ENCODE results near the gene HOXD11.

Gene HOXD11

GRCh38 chr2:176136374-176137251, 29.5 kb downstream of the HOXD11 start:
- H3K4me3 ChIP-seq (ENCODE audit: low read depth in 1 of 2, low read length in 2 of 2): peak overlapping the region; percentile 73 to 86
- H3K27me3 ChIP-seq (ENCODE audit: control insufficient read depth in 1 of 2, insufficient read depth in 2 of 2, low read length in 2 of 2): peaks cover 0 to 14% of the 10 kb centered on the region in 2 donors
- peak overlapping the region; percentile 80 for H3K9ac ChIP-seq (ENCODE audit: low read length)
- no peaks in the 10 kb centered on the region for H3K36me3 ChIP-seq (ENCODE audit: insufficient read depth, low read length)
- no peaks in the 10 kb centered on the region for H3K9me3 ChIP-seq (ENCODE audit: low read length)
- peaks cover 38% of the 10 kb centered on the region for H3K4me1 ChIP-seq (ENCODE audit: insufficient read depth, low read length)
- peak overlapping the region; percentile 96 for H3K27ac ChIP-seq (ENCODE audit: low read depth, low read length)

- H3K36me3 ChIP-seq (ENCODE audit: insufficient read depth, low read length): no peaks in the 10 kb centered on the region
- H3K4me1 ChIP-seq (ENCODE audit: insufficient read depth, low read length): peaks cover 38% of the 10 kb centered on the region
- H3K9me3 ChIP-seq (ENCODE audit: low read length): no peaks in the 10 kb centered on the region
- peak overlapping the region; percentile 80 for H3K9ac ChIP-seq (ENCODE audit: low read length)
- H3K27me3 ChIP-seq (ENCODE audit: control insufficient read depth in 1 of 2, insufficient read depth in 2 of 2, low read length in 2 of 2): peaks cover 0 to 14% of the 10 kb centered on the region in 2 donors
- peak overlapping the region; percentile 73 to 86 for H3K4me3 ChIP-seq (ENCODE audit: low read depth in 1 of 2, low read length in 2 of 2)
- peak overlapping the region; percentile 96 for H3K27ac ChIP-seq (ENCODE audit: low read depth, low read length)
Measured at GRCh38 chr2:176137252-176137580, 30.1 kb downstream of the HOXD11 start.

- H3K27ac ChIP-seq (ENCODE audit: low read depth, low read length): peak overlapping the region; percentile 96
- H3K36me3 ChIP-seq (ENCODE audit: insufficient read depth, low read length): no peaks in the 10 kb centered on the region
Measured at GRCh38 chr2:176137906-176138305, 30.8 kb downstream of the HOXD11 start.

GRCh38 chr2:176138526-176138922, 31.4 kb downstream of the HOXD11 start:
- Histone ChIP-seq H3K27me3 (ENCODE audit: control insufficient read depth in 1 of 2, insufficient read depth in 2 of 2, low read length in 2 of 2) (peaks cover 0 to 14% of the 10 kb centered on the region in 2 donors), H3K9ac (ENCODE audit: low read length) (peak overlapping the region; percentile 80), H3K9me3 (ENCODE audit: low read length) (no peaks in the 10 kb centered on the region), H3K27ac (ENCODE audit: low read depth, low read length) (peak overlapping the region; percentile 77), H3K36me3 (ENCODE audit: insufficient read depth, low read length) (no peaks in the 10 kb centered on the region), H3K4me3 (ENCODE audit: low read depth in 1 of 2, low read length in 2 of 2) (peak overlapping the region in 1 of 2 donors; percentile 73), H3K4me1 (ENCODE audit: insufficient read depth, low read length) (peaks cover 25% of the 10 kb centered on the region)

More at GRCh38 chr2:176137906-176138305, 30.8 kb downstream of the HOXD11 start:
- peak overlapping the region in 1 of 2 donors; percentile 73 for H3K4me3 ChIP-seq (ENCODE audit: low read depth in 1 of 2, low read length in 2 of 2)
- H3K9me3 ChIP-seq (ENCODE audit: low read length): no peaks in the 10 kb centered on the region
- H3K9ac ChIP-seq (ENCODE audit: low read length): peak overlapping the region; percentile 80
- peaks cover 31% of the 10 kb centered on the region for H3K4me1 ChIP-seq (ENCODE audit: insufficient read depth, low read length)
- H3K27me3 ChIP-seq (ENCODE audit: control insufficient read depth in 1 of 2, insufficient read depth in 2 of 2, low read length in 2 of 2): peaks cover 0 to 14% of the 10 kb centered on the region in 2 donors

- Histone ChIP-seq H3K9me3 (ENCODE audit: low read length) (no peaks in the 10 kb centered on the region), H3K9ac (ENCODE audit: low read length) (peak overlapping the region; percentile 80), H3K27ac (ENCODE audit: low read depth, low read length) (peak overlapping the region; percentile 77), H3K4me1 (ENCODE audit: insufficient read depth, low read length) (peaks cover 23% of the 10 kb centered on the region), H3K4me3 (ENCODE audit: low read depth in 1 of 2, low read length in 2 of 2) (peak overlapping the region in 1 of 2 donors; percentile 73), H3K27me3 (ENCODE audit: control insufficient read depth in 1 of 2, insufficient read depth in 2 of 2, low read length in 2 of 2) (peaks cover 0 to 14% of the 10 kb centered on the region in 2 donors), H3K36me3 (ENCODE audit: insufficient read depth, low read length) (no peaks in the 10 kb centered on the region)
Measured at GRCh38 chr2:176138923-176139660, 32.0 kb downstream of the HOXD11 start.

- Histone ChIP-seq H3K36me3 (ENCODE audit: insufficient read depth, low read length) (no peaks in the 10 kb centered on the region), H3K4me3 (ENCODE audit: low read depth in 1 of 2, low read length in 2 of 2) (peak overlapping the region; percentile 58 to 73), H3K9ac (ENCODE audit: low read length) (peak overlapping the region; percentile 80), H3K27ac (ENCODE audit: low read depth, low read length) (peak overlapping the region; percentile 77), H3K27me3 (ENCODE audit: control insufficient read depth in 1 of 2, insufficient read depth in 2 of 2, low read length in 2 of 2) (peaks cover 0 to 14% of the 10 kb centered on the region in 2 donors), H3K9me3 (ENCODE audit: low read length) (no peaks in the 10 kb centered on the region), H3K4me1 (ENCODE audit: insufficient read depth, low read length) (peaks cover 20% of the 10 kb centered on the region)
Measured at GRCh38 chr2:176139661-176140512, 32.8 kb downstream of the HOXD11 start.

- Histone ChIP-seq H3K9ac (ENCODE audit: low read length) (no peak overlapping the region), H3K4me3 (ENCODE audit: low read depth in 1 of 2, low read length in 2 of 2) (peak overlapping the region; percentile 57 to 58), H3K4me1 (ENCODE audit: insufficient read depth, low read length) (peaks cover 20% of the 10 kb centered on the region), H3K27ac (ENCODE audit: low read depth, low read length) (peak overlapping the region; percentile 71), H3K36me3 (ENCODE audit: insufficient read depth, low read length) (no peaks in the 10 kb centered on the region), H3K9me3 (ENCODE audit: low read length) (no peaks in the 10 kb centered on the region), H3K27me3 (ENCODE audit: control insufficient read depth in 1 of 2, insufficient read depth in 2 of 2, low read length in 2 of 2) (peaks cover 0 to 14% of the 10 kb centered on the region in 2 donors)
Measured at GRCh38 chr2:176140513-176141317, 33.6 kb downstream of the HOXD11 start.

GRCh38 chr2:176142281-176142680, 35.2 kb downstream of the HOXD11 start:
- H3K4me3 ChIP-seq (ENCODE audit: low read depth in 1 of 2, low read length in 2 of 2): no peak overlapping the region
- no peaks in the 10 kb centered on the region for H3K9me3 ChIP-seq (ENCODE audit: low read length)
- no peak overlapping the region for H3K27ac ChIP-seq (ENCODE audit: low read depth, low read length)
- no peak overlapping the region for H3K9ac ChIP-seq (ENCODE audit: low read length)
- H3K4me1 ChIP-seq (ENCODE audit: insufficient read depth, low read length): peaks cover 34% of the 10 kb centered on the region
- H3K27me3 ChIP-seq (ENCODE audit: control insufficient read depth in 1 of 2, insufficient read depth in 2 of 2, low read length in 2 of 2): peaks cover 0 to 7% of the 10 kb centered on the region in 2 donors
- H3K36me3 ChIP-seq (ENCODE audit: insufficient read depth, low read length): no peaks in the 10 kb centered on the region

GRCh38 chr2:176145085-176145969, 38.2 kb downstream of the HOXD11 start:
- H3K9me3 ChIP-seq (ENCODE audit: low read length): no peaks in the 10 kb centered on the region
- H3K36me3 ChIP-seq (ENCODE audit: insufficient read depth, low read length): peaks cover 5% of the 10 kb centered on the region
- no peak overlapping the region for H3K9ac ChIP-seq (ENCODE audit: low read length)
- peaks cover 0 to 7% of the 10 kb centered on the region in 2 donors for H3K27me3 ChIP-seq (ENCODE audit: control insufficient read depth in 1 of 2, insufficient read depth in 2 of 2, low read length in 2 of 2)
- peaks cover 31% of the 10 kb centered on the region for H3K4me1 ChIP-seq (ENCODE audit: insufficient read depth, low read length)
- H3K27ac ChIP-seq (ENCODE audit: low read depth, low read length): no peak overlapping the region
- H3K4me3 ChIP-seq (ENCODE audit: low read depth in 1 of 2, low read length in 2 of 2): no peak overlapping the region

GRCh38 chr2:176146101-176146500, 39.0 kb downstream of the HOXD11 start:
- H3K27me3 ChIP-seq (ENCODE audit: control insufficient read depth in 1 of 2, insufficient read depth in 2 of 2, low read length in 2 of 2): peaks cover 0 to 3% of the 10 kb centered on the region in 2 donors

More at GRCh38 chr2:176146101-176146500, 39.0 kb downstream of the HOXD11 start:
- H3K36me3 ChIP-seq (ENCODE audit: insufficient read depth, low read length): peaks cover 11% of the 10 kb centered on the region
- peaks cover 28% of the 10 kb centered on the region for H3K4me1 ChIP-seq (ENCODE audit: insufficient read depth, low read length)
- H3K9ac ChIP-seq (ENCODE audit: low read length): no peak overlapping the region
- H3K9me3 ChIP-seq (ENCODE audit: low read length): no peaks in the 10 kb centered on the region
- no peak overlapping the region for H3K27ac ChIP-seq (ENCODE audit: low read depth, low read length)
- no peak overlapping the region for H3K4me3 ChIP-seq (ENCODE audit: low read depth in 1 of 2, low read length in 2 of 2)

Data from muscle layer of colon (tissue), 2 donors.